A549 (cell line): ENCODE measurements around the gene ZNF212.

Experiments
- CBX2 ChIP-seq: fragments of 200-600 bp; sonication (generic); IDR thresholded peaks from 2 replicates; pipeline ENCODE4 v1.6.1; 2016; ENCODE audit warnings: low read depth, mild to moderate bottlenecking, borderline replicate concordance
- CEBPB ChIP-seq, 2 experiments: fragments of >200 bp in 1 of 2; sonication (Bioruptor Twin) in 1 of 2; formaldehyde crosslinking in 1 of 2; IDR thresholded peaks; 2 replicates each; pipeline ENCODE4 v1.6.1; 2012 to 2016
- FOSL2 ChIP-seq, 2 experiments: fragments of 450-650 bp in 1 of 2; fragments of >200 bp in 1 of 2; sonication (Bioruptor Twin) in 1 of 2; formaldehyde crosslinking; IDR thresholded peaks; 2 replicates each; pipeline versions ENCODE4 v1.5.0 to v1.6.1; 2016 to 2020; ENCODE audit warnings: mild to moderate bottlenecking in 1 of 2, moderate library complexity in 1 of 2
- JUNB ChIP-seq: fragments of >200 bp; sonication (Bioruptor Twin); formaldehyde crosslinking; IDR thresholded peaks from 2 replicates; pipeline ENCODE4 v1.6.1; 2016
- POLR2A ChIP-seq: IDR thresholded peaks from 2 replicates; pipeline ENCODE4 v1.6.1; 2012; ENCODE audit warnings: mild to moderate bottlenecking, low read length
- POLR2AphosphoS2 ChIP-seq: conservative IDR thresholded peaks from 2 replicates; pipeline ENCODE4 v1.6.1; 2012; ENCODE audit warnings: low read length, improper control_type of control experiment, inconsistent platforms
- SREBF2 ChIP-seq: fragments of 450-650 bp; IDR thresholded peaks from 2 replicates; pipeline ENCODE4 v1.6.1; 2014; ENCODE audit warnings: mild to moderate bottlenecking, moderate library complexity
- TP53 ChIP-seq: fragments of 250-450 bp; sonication (Bioruptor Pico); IDR thresholded peaks from 2 replicates; pipeline ENCODE4 v1.5.0; 2021; ENCODE audit warnings: mild to moderate bottlenecking, moderate library complexity
- ZSCAN20 ChIP-seq: fragments of 250-450 bp; sonication (Bioruptor Pico); IDR thresholded peaks from 2 replicates; pipeline ENCODE4 v1.8.0; 2022; ENCODE audit warnings: mild to moderate bottlenecking, moderate library complexity
- TF ChIP-seq, protein P1 (sequence below): fragments of 200-600 bp; sonication (generic); IDR thresholded peaks from 2 replicates; pipeline ENCODE4 v1.6.1; 2016; ENCODE audit warnings: antibody characterized with exemption, mild to moderate bottlenecking, moderate library complexity
- TF ChIP-seq, protein P2 (sequence below): fragments of >200 bp; sonication (Bioruptor Twin); formaldehyde crosslinking; IDR thresholded peaks from 3 replicates; pipeline ENCODE4 v1.5.1; 2016
- TF ChIP-seq, protein P3 (sequence below): fragments of 450-650 bp; IDR thresholded peaks from 2 replicates; pipeline ENCODE4 v1.6.1; 2014; ENCODE audit warnings: antibody characterized with exemption

DNA sequence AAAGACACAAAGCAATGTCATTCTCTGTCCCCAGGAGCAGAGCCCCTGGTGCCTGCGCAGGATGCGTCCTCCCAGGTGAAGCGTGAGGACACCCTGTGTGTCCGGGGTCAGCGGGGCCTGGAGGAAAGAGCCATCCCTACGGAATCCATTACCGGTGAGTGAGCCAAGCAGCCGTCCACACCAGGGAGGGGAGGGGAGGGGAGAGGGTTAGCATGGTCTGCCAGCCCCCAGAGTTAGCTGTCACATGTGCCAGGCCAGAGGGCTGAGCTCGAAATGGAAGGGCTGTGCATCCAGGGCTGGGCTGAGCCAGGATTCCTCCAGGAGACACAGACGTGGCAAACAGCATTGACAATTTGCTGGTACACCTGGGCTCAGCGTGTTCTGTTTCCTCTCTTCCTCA, 28.9 kb upstream of the ZNF212 start:
- TF ChIP-seq, protein P1, sequence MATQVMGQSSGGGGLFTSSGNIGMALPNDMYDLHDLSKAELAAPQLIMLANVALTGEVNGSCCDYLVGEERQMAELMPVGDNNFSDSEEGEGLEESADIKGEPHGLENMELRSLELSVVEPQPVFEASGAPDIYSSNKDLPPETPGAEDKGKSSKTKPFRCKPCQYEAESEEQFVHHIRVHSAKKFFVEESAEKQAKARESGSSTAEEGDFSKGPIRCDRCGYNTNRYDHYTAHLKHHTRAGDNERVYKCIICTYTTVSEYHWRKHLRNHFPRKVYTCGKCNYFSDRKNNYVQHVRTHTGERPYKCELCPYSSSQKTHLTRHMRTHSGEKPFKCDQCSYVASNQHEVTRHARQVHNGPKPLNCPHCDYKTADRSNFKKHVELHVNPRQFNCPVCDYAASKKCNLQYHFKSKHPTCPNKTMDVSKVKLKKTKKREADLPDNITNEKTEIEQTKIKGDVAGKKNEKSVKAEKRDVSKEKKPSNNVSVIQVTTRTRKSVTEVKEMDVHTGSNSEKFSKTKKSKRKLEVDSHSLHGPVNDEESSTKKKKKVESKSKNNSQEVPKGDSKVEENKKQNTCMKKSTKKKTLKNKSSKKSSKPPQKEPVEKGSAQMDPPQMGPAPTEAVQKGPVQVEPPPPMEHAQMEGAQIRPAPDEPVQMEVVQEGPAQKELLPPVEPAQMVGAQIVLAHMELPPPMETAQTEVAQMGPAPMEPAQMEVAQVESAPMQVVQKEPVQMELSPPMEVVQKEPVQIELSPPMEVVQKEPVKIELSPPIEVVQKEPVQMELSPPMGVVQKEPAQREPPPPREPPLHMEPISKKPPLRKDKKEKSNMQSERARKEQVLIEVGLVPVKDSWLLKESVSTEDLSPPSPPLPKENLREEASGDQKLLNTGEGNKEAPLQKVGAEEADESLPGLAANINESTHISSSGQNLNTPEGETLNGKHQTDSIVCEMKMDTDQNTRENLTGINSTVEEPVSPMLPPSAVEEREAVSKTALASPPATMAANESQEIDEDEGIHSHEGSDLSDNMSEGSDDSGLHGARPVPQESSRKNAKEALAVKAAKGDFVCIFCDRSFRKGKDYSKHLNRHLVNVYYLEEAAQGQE = no peak
- TF ChIP-seq, protein P2, sequence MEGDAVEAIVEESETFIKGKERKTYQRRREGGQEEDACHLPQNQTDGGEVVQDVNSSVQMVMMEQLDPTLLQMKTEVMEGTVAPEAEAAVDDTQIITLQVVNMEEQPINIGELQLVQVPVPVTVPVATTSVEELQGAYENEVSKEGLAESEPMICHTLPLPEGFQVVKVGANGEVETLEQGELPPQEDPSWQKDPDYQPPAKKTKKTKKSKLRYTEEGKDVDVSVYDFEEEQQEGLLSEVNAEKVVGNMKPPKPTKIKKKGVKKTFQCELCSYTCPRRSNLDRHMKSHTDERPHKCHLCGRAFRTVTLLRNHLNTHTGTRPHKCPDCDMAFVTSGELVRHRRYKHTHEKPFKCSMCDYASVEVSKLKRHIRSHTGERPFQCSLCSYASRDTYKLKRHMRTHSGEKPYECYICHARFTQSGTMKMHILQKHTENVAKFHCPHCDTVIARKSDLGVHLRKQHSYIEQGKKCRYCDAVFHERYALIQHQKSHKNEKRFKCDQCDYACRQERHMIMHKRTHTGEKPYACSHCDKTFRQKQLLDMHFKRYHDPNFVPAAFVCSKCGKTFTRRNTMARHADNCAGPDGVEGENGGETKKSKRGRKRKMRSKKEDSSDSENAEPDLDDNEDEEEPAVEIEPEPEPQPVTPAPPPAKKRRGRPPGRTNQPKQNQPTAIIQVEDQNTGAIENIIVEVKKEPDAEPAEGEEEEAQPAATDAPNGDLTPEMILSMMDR = no peak
- TF ChIP-seq POLR2A = no peak
- no peak for TF ChIP-seq CBX2
- TF ChIP-seq, protein P3, sequence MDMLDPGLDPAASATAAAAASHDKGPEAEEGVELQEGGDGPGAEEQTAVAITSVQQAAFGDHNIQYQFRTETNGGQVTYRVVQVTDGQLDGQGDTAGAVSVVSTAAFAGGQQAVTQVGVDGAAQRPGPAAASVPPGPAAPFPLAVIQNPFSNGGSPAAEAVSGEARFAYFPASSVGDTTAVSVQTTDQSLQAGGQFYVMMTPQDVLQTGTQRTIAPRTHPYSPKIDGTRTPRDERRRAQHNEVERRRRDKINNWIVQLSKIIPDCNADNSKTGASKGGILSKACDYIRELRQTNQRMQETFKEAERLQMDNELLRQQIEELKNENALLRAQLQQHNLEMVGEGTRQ = no peak
- TF ChIP-seq ZSCAN20 (CRISPR knock-in tag) = no peak
- no peak for TF ChIP-seq CEBPB (IDR thresholded peaks at IDR 0.05)
- TF ChIP-seq POLR2AphosphoS2 = no peak
- no peak for TF ChIP-seq FOSL2 (IDR thresholded peaks at IDR 0.05)
- no peak for TF ChIP-seq FOSL2 (CRISPR knock-in tag; IDR thresholded peaks at IDR 0.05)
- TF ChIP-seq SREBF2 = no peak
- TF ChIP-seq JUNB = no peak
- no peak for TF ChIP-seq TP53 (CRISPR knock-in tag)
